HCT116 (cell line): ENCODE data around the gene ANKDD1A.

Experiments
- CBX3 ChIP-seq: IDR thresholded peaks from 2 replicates; pipeline ENCODE4 v1.6.1; 2012; ENCODE audit warnings: low read depth
- CTCF ChIP-seq, 3 experiments: fragments of 200-600 bp in 1 of 3; sonication (generic) in 1 of 3; IDR thresholded peaks in 2 of 3; conservative IDR thresholded peaks in 1 of 3; 2 replicates each; pipeline ENCODE4 v1.5.1; 2012 to 2017; ENCODE audit warnings: low read depth in 2 of 3, low read length in 2 of 3, antibody characterized with exemption in 1 of 3, borderline replicate concordance in 1 of 3, control low read depth in 1 of 3, mild to moderate bottlenecking in 1 of 3, mixed read lengths in 1 of 3, mixed run types in 1 of 3, moderate library complexity in 1 of 3; ENCODE audit not compliant: insufficient read depth in 1 of 3
- EZH2 ChIP-seq: fragments of 200-600 bp; sonication (generic); IDR thresholded peaks from 2 replicates; pipeline ENCODE4 v1.6.1; 2017; ENCODE audit warnings: antibody characterized with exemption, mixed run types
- MAX ChIP-seq: IDR thresholded peaks from 2 replicates; pipeline ENCODE4 v1.6.1; 2012
- POLR2A ChIP-seq: IDR thresholded peaks from 2 replicates; pipeline ENCODE4 v1.7.0; 2011; ENCODE audit warnings: borderline replicate concordance; ENCODE audit not compliant: insufficient read depth, insufficient read length; ENCODE audit errors: extremely low read depth
- POLR2AphosphoS5 ChIP-seq: IDR thresholded peaks from 2 replicates; pipeline ENCODE4 v1.6.1; 2011; ENCODE audit warnings: mild to moderate bottlenecking, low read depth, low read length, moderate library complexity
- REST ChIP-seq: IDR thresholded peaks from 2 replicates; pipeline ENCODE4 v1.6.1; 2012; ENCODE audit warnings: low read depth
- SIN3A ChIP-seq: IDR thresholded peaks from 2 replicates; pipeline ENCODE4 v1.6.1; 2012; ENCODE audit warnings: low read depth
- SP1 ChIP-seq: IDR thresholded peaks from 2 replicates; pipeline ENCODE4 v1.6.1; 2012; ENCODE audit warnings: low read depth
- TCF7L2 ChIP-seq: IDR thresholded peaks from 2 replicates; pipeline ENCODE4 v1.7.0; 2011; ENCODE audit warnings: borderline replicate concordance, inconsistent platforms; ENCODE audit not compliant: insufficient read depth, insufficient read length; ENCODE audit errors: extremely low read depth
- YY1 ChIP-seq: IDR thresholded peaks from 2 replicates; pipeline ENCODE4 v1.6.1; 2011; ENCODE audit warnings: low read length, low read depth, moderate library complexity, mild to moderate bottlenecking; ENCODE audit not compliant: insufficient replicate concordance; ENCODE audit errors: extremely low read depth
- ZNF274 ChIP-seq: fragments of 200-500 bp; sonication (Bioruptor generic); IDR thresholded peaks from 2 replicates; pipeline ENCODE4 v1.6.1; 2014; ENCODE audit warnings: mild to moderate bottlenecking, low read depth, low read length, inconsistent platforms

- TF ChIP-seq YY1 (no peak), CTCF (IDR thresholded peaks at IDR 0.05 in 2 of 3, conservative IDR thresholded peaks at IDR 0.05 in 1 of 3; ENCODE audit: borderline replicate concordance in 1 of 3, insufficient read depth in 1 of 3, low read depth in 2 of 3, low read length in 2 of 3) (no peak), POLR2A (no peak), REST (no peak), SP1 (no peak), MAX (no peak), TCF7L2 (no peak), EZH2 (no peak), SIN3A (no peak), POLR2AphosphoS5 (no peak), ZNF274 (no peak), CBX3 (no peak)
These were observed 18.8 kb upstream of the ANKDD1A start for GRCh38 chr15:64892847-64893403.
